Hematopoietic multipotent progenitor cell treated with erythropoietin and hydrocortisone succinate and interleukin-3 and kit ligand, for 8 days (in vitro differentiated cells): ENCODE data around the gene CACNG3.
"Not testable (repeated sequence)": the region's sequence is repeated elsewhere in the genome, so short reads cannot be mapped to it uniquely, and the experiment has no call there.

Experiments used
- DNase-seq: peaks from one replicate; pipeline ENCODE4 v3.0.0-alpha.2; 2015

Gene CACNG3

GRCh38 chr16:24337013-24337412 is 80.9 kb downstream of the CACNG3 start:
- DNase-seq: no peak

GRCh38 chr16:24343829-24344228 is 87.7 kb downstream of the CACNG3 start:
- DNase-seq: not testable (repeated sequence)

GRCh38 chr16:24344784-24345183 is 88.6 kb downstream of the CACNG3 start:
- DNase-seq: no peak

- no peak for DNase-seq
Observed at GRCh38 chr16:24345704-24346103, 89.6 kb downstream of the CACNG3 start.

GRCh38 chr16:24346734-24347133 is 90.6 kb downstream of the CACNG3 start:
- no peak for DNase-seq

GRCh38 chr16:24347556-24347955 is 91.4 kb downstream of the CACNG3 start:
- no peak for DNase-seq

- DNase-seq: no peak
Observed at GRCh38 chr16:24348545-24349290, 92.6 kb downstream of the CACNG3 start.

- DNase-seq: no peak
Observed at GRCh38 chr16:24349320-24349719, 93.2 kb downstream of the CACNG3 start.

GRCh38 chr16:24352746-24353145 is 96.6 kb downstream of the CACNG3 start:
- no peak for DNase-seq

GRCh38 chr16:24353622-24354021 is 97.5 kb downstream of the CACNG3 start:
- no peak for DNase-seq

- DNase-seq: no peak
Observed at GRCh38 chr16:24357511-24357910, 101.4 kb downstream of the CACNG3 start.

GRCh38 chr16:24358117-24358516 is 102.0 kb downstream of the CACNG3 start:
- no peak for DNase-seq

GRCh38 chr16:24359490-24359889 is 103.4 kb downstream of the CACNG3 start:
- no peak for DNase-seq

GRCh38 chr16:24360936-24361335 is 104.8 kb downstream of the CACNG3 start:
- no peak for DNase-seq

- DNase-seq: no peak
Observed at GRCh38 chr16:24364596-24364995, 108.5 kb downstream of the CACNG3 start.

- DNase-seq: no peak
Observed at GRCh38 chr16:24367186-24367710, 111.1 kb downstream of the CACNG3 start.

GRCh38 chr16:24372824-24373223 is 116.7 kb downstream of the CACNG3 start:
- no peak for DNase-seq

GRCh38 chr16:24378999-24379398 is 122.9 kb downstream of the CACNG3 start:
- no peak for DNase-seq

- DNase-seq: no peak
Observed at GRCh38 chr16:24381470-24382118, 125.5 kb downstream of the CACNG3 start.

GRCh38 chr16:24382762-24383407 is 126.8 kb downstream of the CACNG3 start:
- DNase-seq: no peak

- no peak for DNase-seq
Observed at GRCh38 chr16:24394341-24394740, 138.2 kb downstream of the CACNG3 start.

- no peak for DNase-seq
Observed at GRCh38 chr16:24396350-24397271, 140.5 kb downstream of the CACNG3 start.

- peak; percentile 6 for DNase-seq
Observed at GRCh38 chr16:24409045-24409444, 152.9 kb downstream of the CACNG3 start.
